Measurements from ENCODE around the gene ONECUT2.

DNA sequence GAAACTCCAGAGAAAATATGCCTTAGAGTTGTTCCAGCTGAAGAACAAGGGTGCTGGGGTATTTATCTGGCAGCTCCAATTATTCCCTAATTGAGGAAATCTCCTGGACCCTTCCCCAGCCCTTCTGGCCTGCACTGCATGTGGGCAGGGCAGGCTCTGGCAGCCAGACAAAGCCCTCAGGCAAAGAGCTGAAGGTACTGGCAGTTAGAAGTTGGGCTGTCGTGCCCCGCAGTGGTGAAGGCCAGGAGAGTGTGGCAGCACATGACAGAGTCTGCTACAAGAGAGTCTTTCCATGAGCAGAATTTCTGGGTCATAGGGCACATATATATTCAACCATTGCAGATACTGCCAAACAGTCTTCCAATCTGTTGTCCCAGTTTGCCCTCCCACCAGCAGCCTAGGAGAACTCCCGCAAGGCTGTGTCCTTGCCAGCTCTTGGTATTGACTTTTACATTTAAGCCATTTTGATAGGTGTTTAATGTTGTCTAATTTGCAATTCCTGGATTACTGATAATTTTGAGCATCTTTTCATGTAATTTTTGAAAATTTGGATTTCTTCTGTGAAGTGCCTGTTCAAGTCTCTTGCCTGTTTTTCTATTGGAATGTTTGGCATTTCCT lies 26.6 kb downstream of the ONECUT2 start:
- TF ChIP-seq, protein P1, sequence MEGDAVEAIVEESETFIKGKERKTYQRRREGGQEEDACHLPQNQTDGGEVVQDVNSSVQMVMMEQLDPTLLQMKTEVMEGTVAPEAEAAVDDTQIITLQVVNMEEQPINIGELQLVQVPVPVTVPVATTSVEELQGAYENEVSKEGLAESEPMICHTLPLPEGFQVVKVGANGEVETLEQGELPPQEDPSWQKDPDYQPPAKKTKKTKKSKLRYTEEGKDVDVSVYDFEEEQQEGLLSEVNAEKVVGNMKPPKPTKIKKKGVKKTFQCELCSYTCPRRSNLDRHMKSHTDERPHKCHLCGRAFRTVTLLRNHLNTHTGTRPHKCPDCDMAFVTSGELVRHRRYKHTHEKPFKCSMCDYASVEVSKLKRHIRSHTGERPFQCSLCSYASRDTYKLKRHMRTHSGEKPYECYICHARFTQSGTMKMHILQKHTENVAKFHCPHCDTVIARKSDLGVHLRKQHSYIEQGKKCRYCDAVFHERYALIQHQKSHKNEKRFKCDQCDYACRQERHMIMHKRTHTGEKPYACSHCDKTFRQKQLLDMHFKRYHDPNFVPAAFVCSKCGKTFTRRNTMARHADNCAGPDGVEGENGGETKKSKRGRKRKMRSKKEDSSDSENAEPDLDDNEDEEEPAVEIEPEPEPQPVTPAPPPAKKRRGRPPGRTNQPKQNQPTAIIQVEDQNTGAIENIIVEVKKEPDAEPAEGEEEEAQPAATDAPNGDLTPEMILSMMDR (IDR thresholded peaks at IDR 0.05): no peak
- no peak for TF ChIP-seq EZH2 (IDR thresholded peaks at IDR 0.05)

Data from neural progenitor cell (in vitro differentiated cells).